KMS-11 (cell line): ENCODE results near the gene TEDDM1.
"Not testable (repeated sequence)": the region's sequence is repeated elsewhere in the genome, so short reads cannot be mapped to it uniquely, and the experiment has no call there.

Experiments used
- H2AFZ ChIP-seq: fragments of 200-600 bp; sonication (generic); 2 replicates; pipeline ENCODE4 v1.6.1; 2016; ENCODE audit warnings: antibody characterized with exemption, mixed run types, low read depth
- H3K27ac ChIP-seq: fragments of 200-600 bp; sonication (generic); 2 replicates; pipeline ENCODE4 v1.6.1; 2016; ENCODE audit warnings: mild to moderate bottlenecking, mixed run types
- H3K27me3 ChIP-seq: fragments of 200-600 bp; sonication (generic); 2 replicates; pipeline ENCODE4 v1.6.1; 2017; ENCODE audit warnings: mild to moderate bottlenecking, low read depth, mixed run types, moderate library complexity; ENCODE audit not compliant: insufficient read depth
- H3K36me3 ChIP-seq: fragments of 200-600 bp; sonication (generic); 2 replicates; pipeline ENCODE4 v1.6.1; 2017; ENCODE audit warnings: mild to moderate bottlenecking, mixed run types; ENCODE audit not compliant: insufficient read depth
- H3K4me1 ChIP-seq: fragments of 200-600 bp; sonication (generic); 2 replicates; pipeline ENCODE4 v1.6.1; 2016; ENCODE audit warnings: mild to moderate bottlenecking, low read depth, mixed run types; ENCODE audit not compliant: poor library complexity, severe bottlenecking
- H3K4me2 ChIP-seq: fragments of 200-600 bp; sonication (generic); 2 replicates; pipeline ENCODE4 v1.7.0; 2016; ENCODE audit warnings: mild to moderate bottlenecking, mixed run types
- H3K4me3 ChIP-seq: fragments of 200-600 bp; sonication (generic); IDR thresholded peaks from 2 replicates; pipeline ENCODE4 v1.6.1; 2017; ENCODE audit warnings: low read depth, low read length, mixed read lengths; ENCODE audit not compliant: insufficient read depth
- H3K79me2 ChIP-seq: fragments of 200-600 bp; sonication (generic); 2 replicates; pipeline ENCODE4 v1.6.1; 2016; ENCODE audit warnings: low read depth, mixed run types; ENCODE audit not compliant: insufficient read depth
- H3K9ac ChIP-seq: fragments of 200-600 bp; sonication (generic); 2 replicates; pipeline ENCODE4 v1.6.1; 2016; ENCODE audit warnings: mild to moderate bottlenecking, mixed run types
- H4K20me1 ChIP-seq: fragments of 200-600 bp; sonication (generic); 2 replicates; pipeline ENCODE4 v1.6.1; 2016; ENCODE audit warnings: mild to moderate bottlenecking, mixed run types; ENCODE audit not compliant: insufficient read depth
- TF ChIP-seq, protein P1 (sequence below): fragments of 200-600 bp; sonication (generic); conservative IDR thresholded peaks from 2 replicates; pipeline ENCODE4 v1.6.1; 2017; ENCODE audit warnings: low read depth, mild to moderate bottlenecking, antibody characterized with exemption, low read length, moderate library complexity, mixed read lengths

Gene TEDDM1, protein sequence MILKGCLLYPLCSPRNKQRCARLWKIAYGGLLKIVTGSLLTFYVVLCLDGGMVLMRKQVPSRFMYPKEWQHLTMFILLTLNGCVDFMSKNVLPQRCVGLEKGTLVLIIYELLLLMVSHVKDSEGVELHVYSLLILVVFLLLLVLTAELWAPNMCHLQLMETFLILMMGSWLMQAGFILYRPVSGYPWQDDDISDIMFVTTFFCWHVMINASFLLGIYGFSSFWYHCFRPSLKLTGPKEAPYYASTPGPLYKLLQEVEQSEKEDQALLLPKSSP

DNA sequence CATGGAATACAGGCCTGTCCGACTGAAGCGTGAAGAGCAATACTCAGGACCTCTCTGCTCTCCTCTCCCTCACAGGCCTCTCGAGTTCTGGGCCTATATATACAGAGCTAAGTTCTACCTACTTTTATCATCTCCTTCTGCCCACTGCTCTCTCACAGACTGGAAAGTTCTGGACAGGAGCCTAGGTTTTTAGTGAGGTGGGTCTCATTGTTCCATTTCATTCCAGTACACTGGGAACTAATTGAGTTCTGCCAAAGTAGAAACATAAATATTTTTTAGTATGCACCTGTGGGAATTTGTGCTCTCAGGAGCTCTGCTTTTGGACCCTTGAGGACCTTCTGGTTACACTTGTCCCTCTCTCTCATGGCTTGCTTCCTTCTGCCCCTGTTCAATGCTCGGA, at the start of gene TEDDM1:
Gene TEDDM1 (minus strand): TSS at position 101 of the 400 bp plus-strand sequence. CDS start 182 bp downstream, outside the sequence.
- Histone ChIP-seq H3K36me3 (no peaks in the 10 kb centered on the region), H3K79me2 (no peaks in the 10 kb centered on the region), H3K4me2 (no peak within 1 kb of the TSS), H4K20me1 (no peaks in the 10 kb centered on the region), H3K4me3 (no peak within 1 kb of the TSS), H3K4me1 (no peaks in the 10 kb centered on the region), H2AFZ (no peak within 1 kb of the TSS), H3K27ac (no peak within 1 kb of the TSS), H3K27me3 (no peaks in the 10 kb centered on the region), H3K9ac (no peak within 1 kb of the TSS)
- TF ChIP-seq, protein P1, sequence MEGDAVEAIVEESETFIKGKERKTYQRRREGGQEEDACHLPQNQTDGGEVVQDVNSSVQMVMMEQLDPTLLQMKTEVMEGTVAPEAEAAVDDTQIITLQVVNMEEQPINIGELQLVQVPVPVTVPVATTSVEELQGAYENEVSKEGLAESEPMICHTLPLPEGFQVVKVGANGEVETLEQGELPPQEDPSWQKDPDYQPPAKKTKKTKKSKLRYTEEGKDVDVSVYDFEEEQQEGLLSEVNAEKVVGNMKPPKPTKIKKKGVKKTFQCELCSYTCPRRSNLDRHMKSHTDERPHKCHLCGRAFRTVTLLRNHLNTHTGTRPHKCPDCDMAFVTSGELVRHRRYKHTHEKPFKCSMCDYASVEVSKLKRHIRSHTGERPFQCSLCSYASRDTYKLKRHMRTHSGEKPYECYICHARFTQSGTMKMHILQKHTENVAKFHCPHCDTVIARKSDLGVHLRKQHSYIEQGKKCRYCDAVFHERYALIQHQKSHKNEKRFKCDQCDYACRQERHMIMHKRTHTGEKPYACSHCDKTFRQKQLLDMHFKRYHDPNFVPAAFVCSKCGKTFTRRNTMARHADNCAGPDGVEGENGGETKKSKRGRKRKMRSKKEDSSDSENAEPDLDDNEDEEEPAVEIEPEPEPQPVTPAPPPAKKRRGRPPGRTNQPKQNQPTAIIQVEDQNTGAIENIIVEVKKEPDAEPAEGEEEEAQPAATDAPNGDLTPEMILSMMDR: no peak

DNA sequence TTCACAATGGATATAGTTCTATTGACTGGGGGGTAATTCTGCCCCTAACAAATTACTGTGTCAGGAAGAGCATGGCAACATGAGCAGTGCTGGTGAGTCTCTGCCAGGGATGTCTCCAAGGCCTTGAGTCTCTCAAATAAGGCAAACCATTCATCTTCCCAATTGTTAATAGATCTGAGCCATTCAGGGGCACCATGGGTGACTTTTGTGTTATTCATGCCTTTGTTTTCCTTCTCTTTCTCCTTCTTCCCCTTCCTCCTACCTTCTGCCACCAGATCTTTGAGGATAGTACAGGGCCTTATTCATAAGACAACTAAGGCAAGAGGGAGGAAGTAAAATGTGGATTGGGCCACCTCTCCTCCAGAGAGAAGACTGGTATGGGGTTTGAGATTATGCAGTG, 49.6 kb upstream of the TEDDM1 start, which contains the start of gene RGSL1:
Gene RGSL1 (plus strand): TSS at position 60 of the 400 bp plus-strand sequence. CDS start 20 bp downstream, at position 80.
- no peak within 1 kb of the TSS for H3K4me2 ChIP-seq
- peaks cover 11% of the 10 kb centered on the region for H3K4me1 ChIP-seq
- H4K20me1 ChIP-seq: no peaks in the 10 kb centered on the region
- TF ChIP-seq, protein P1: no peak
- H3K9ac ChIP-seq: no peak within 1 kb of the TSS
- no peak within 1 kb of the TSS for H2AFZ ChIP-seq
- H3K27me3 ChIP-seq: no peaks in the 10 kb centered on the region
- H3K36me3 ChIP-seq: no peaks in the 10 kb centered on the region
- no peak within 1 kb of the TSS for H3K27ac ChIP-seq
- no peak within 1 kb of the TSS for H3K4me3 ChIP-seq
- H3K79me2 ChIP-seq: no peaks in the 10 kb centered on the region

DNA sequence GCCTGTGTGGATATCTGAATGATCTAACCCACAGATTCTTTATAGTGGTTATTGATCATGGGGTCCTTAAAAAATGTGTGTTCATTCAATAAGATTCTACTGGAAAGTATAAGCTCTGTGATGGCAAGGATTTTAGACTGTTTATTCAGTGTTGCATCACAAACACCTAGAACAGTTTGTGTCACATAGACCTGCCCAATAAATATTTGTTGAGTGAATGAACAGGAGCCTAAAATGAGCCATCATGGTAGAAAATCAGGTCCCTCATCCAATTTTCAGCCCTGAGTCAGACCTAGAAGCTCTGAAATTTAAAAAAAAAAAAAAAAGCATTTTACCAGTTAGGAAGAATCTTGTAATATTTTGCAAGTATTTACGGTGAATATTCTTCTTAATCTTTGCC, 47.2 kb upstream of the TEDDM1 start:
- H3K4me2 ChIP-seq: no peak overlapping the region
- H3K4me3 ChIP-seq: no peak overlapping the region
- H3K36me3 ChIP-seq: no peaks in the 10 kb centered on the region
- peaks cover 11% of the 10 kb centered on the region for H3K4me1 ChIP-seq
- no peak overlapping the region for H3K9ac ChIP-seq
- no peaks in the 10 kb centered on the region for H3K79me2 ChIP-seq
- no peak overlapping the region for H3K27ac ChIP-seq
- no peaks in the 10 kb centered on the region for H3K27me3 ChIP-seq
- no peaks in the 10 kb centered on the region for H4K20me1 ChIP-seq
- TF ChIP-seq, protein P1: no peak
- H2AFZ ChIP-seq: no peak overlapping the region

DNA sequence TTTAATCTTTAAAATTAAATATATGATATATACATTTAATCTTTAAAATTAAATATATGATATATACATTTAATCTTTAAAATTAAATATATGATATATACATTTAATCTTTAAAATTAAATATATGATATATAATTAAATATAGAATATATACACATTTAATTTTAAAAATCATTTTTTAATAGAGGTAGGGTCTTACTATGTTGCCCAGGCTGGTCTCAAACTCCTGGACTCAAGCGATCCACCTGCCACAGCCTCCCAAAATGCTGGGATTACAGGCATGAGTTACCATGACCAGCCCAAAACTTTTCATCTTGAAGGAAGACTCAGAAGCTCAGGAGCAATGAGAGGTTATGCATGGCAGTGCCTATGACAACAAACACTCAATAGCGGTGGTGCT, 46.7 kb upstream of the TEDDM1 start:
- not testable (repeated sequence) for H3K4me3 ChIP-seq, H3K9ac ChIP-seq, H3K36me3 ChIP-seq, H2AFZ ChIP-seq, H3K4me2 ChIP-seq, H4K20me1 ChIP-seq, H3K27me3 ChIP-seq, H3K79me2 ChIP-seq, H3K27ac ChIP-seq
- H3K4me1 ChIP-seq: peaks cover 11% of the 10 kb centered on the region

DNA sequence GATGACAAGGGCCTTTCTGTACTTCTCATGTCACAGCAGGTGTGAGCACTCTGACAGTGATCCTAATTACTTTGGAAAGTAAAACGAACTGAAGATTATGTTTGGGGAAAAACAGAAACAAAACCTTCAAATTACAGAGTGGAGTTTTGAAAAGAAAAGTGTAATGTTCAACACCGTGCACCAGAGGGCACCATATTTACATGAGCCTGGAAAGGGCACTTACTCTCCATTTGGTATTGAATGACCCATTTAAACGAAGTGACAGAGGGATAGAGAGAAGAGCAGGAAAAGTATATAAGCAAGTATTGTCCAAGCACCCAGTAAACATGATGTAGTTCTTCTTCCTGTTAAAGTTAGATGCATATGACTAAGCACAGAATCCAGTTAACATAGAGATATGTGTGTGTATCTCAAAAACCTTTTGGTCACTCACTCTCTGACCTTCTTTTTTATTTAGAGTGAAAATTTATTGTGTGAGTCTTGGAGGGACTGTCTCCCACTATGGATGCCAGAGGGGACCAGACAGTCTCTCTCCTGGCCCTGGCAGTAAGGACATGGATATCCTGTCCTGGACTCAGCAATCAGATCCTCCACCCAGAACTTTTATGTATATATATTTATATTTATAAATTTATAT, 45.7 kb upstream of the TEDDM1 start:
- Histone ChIP-seq H2AFZ (peak overlapping the region; percentile 38), H3K4me3 (no peak overlapping the region), H3K4me1 (peaks cover 11% of the 10 kb centered on the region), H3K36me3 (no peaks in the 10 kb centered on the region), H3K9ac (no peak overlapping the region), H3K27ac (no peak overlapping the region), H3K4me2 (peak overlapping the region; percentile 24), H4K20me1 (no peaks in the 10 kb centered on the region), H3K79me2 (no peaks in the 10 kb centered on the region), H3K27me3 (no peaks in the 10 kb centered on the region)
- TF ChIP-seq, protein P1: peak; percentile 94
